T follicular helper cell (primary cell): ENCODE data around the gene FBXL20.
"Not testable (repeated sequence)": the region's sequence is repeated elsewhere in the genome, so short reads cannot be mapped to it uniquely, and the experiment has no call there.

ENCODE experiments used
- DNase-seq: peaks from one replicate; pipeline ENCODE4 v3.0.0-alpha.2; 2020; ENCODE audit warnings: low read depth
- total RNA-seq, 2 experiments: gene quantifications; one replicate each; lab custom pipeline; 2026; lab: John Stamatoyannopoulos, UW

The FBXL20 gene
- total RNA-seq = 23.5 to 60.6 reads per million in 2 experiments

GRCh38 chr17:39401412-39402243 lies at the start of gene FBXL20:
FBXL20 (minus strand) TSS chr17:39401626; CDS start chr17:39401402, 224 bp downstream.
- DNase-seq = peak; percentile 95

- DNase-seq = peak; percentile 89
Measured at GRCh38 chr17:39450847-39451581, 49.6 kb upstream of the FBXL20 start, which contains the start of gene MED1. MED1 (minus strand) TSS chr17:39451263; CDS start chr17:39451062, 201 bp downstream.

- DNase-seq = no peak
Measured at GRCh38 chr17:39450051-39450450, 48.6 kb upstream of the FBXL20 start.

- no peak for DNase-seq
Measured at GRCh38 chr17:39447561-39447960, 46.1 kb upstream of the FBXL20 start.

GRCh38 chr17:39443326-39443725 lies 41.9 kb upstream of the FBXL20 start:
- DNase-seq = no peak

- not testable (repeated sequence) for DNase-seq
Measured at GRCh38 chr17:39439868-39440267, 38.4 kb upstream of the FBXL20 start.

- DNase-seq = no peak
Measured at GRCh38 chr17:39429600-39429999, 28.2 kb upstream of the FBXL20 start.

- no peak for DNase-seq
Measured at GRCh38 chr17:39416141-39416540, 14.7 kb upstream of the FBXL20 start.

- no peak for DNase-seq
Measured at GRCh38 chr17:39410279-39410678, 8.9 kb upstream of the FBXL20 start.

GRCh38 chr17:39408360-39408759 lies 6.9 kb upstream of the FBXL20 start:
- DNase-seq = no peak

- no peak for DNase-seq
Measured at GRCh38 chr17:39406951-39407350, 5.5 kb upstream of the FBXL20 start.

- no peak for DNase-seq
Measured at GRCh38 chr17:39405436-39405835, 4.0 kb upstream of the FBXL20 start.

- no peak for DNase-seq
Measured at GRCh38 chr17:39404542-39405378, 3.3 kb upstream of the FBXL20 start.

GRCh38 chr17:39402890-39403605 lies 1.6 kb upstream of the FBXL20 start:
- no peak for DNase-seq

- DNase-seq = peak; percentile 77
Measured at GRCh38 chr17:39402244-39402889, 941 bp upstream of the FBXL20 start.

- DNase-seq = peak; percentile 10
Measured at GRCh38 chr17:39400547-39401411, 647 bp downstream of the FBXL20 start.

GRCh38 chr17:39399791-39400190 lies 1.6 kb downstream of the FBXL20 start:
- no peak for DNase-seq

- DNase-seq = no peak
Measured at GRCh38 chr17:39393736-39394135, 7.7 kb downstream of the FBXL20 start.

- DNase-seq = no peak
Measured at GRCh38 chr17:39391448-39391847, 10.0 kb downstream of the FBXL20 start.

GRCh38 chr17:39385040-39385439 lies 16.4 kb downstream of the FBXL20 start:
- DNase-seq = no peak
